ENCODE measurements around the gene KREMEN2. TPM values are rescaled to one million over a fixed set of nuclear protein-coding genes. Genes with fewer than 3 reads are reported as not detected.
A peak's percentile ranks its signal among the peaks of the same experiment; 100 is the strongest.
"Not testable (repeated sequence)": the region's sequence is repeated elsewhere in the genome, so short reads cannot be mapped to it uniquely, and the experiment has no call there.

KREMEN2 gene
- total RNA-seq, 3 donors from 2014 or later, result 0.22 to 1.7 (median 1.3) TPM

- Histone ChIP-seq H3K36me3 (ENCODE audit: low read depth) (no peaks in the 10 kb centered on the region), H3K4me3 (no peak overlapping the region), H3K4me1 (ENCODE audit: low read depth) (peaks cover 5% of the 10 kb centered on the region), H3K9me3 (no peaks in the 10 kb centered on the region)
- ATAC-seq (no peak), DNase-seq (peak in 1 of 3 donors; percentile 31)
- no peak for TF ChIP-seq CTCF (IDR thresholded peaks at IDR 0.05)
- intact Hi-C loops (cut with DNase I, micrococcal nuclease), result loop anchor here in 1 of 2 donors (10.0 kb wide), 1 partner anchor 54 kb away; no protein-coding TSS in a partner anchor
These were observed 35.3 kb upstream of the KREMEN2 start for GRCh38 chr16:2928796-2929195.

GRCh38 chr16:2929693-2930092, 34.4 kb upstream of the KREMEN2 start:
- no peak for TF ChIP-seq CTCF (IDR thresholded peaks at IDR 0.05)
- peaks cover 5% of the 10 kb centered on the region for H3K4me1 ChIP-seq (ENCODE audit: low read depth)
- H3K9me3 ChIP-seq, result no peaks in the 10 kb centered on the region
- DNase-seq (peak in 1 of 3 donors; percentile 35), ATAC-seq (no peak)
- peaks cover 3% of the 10 kb centered on the region for H3K36me3 ChIP-seq (ENCODE audit: low read depth)
- intact Hi-C loops (cut with DNase I, micrococcal nuclease), result loop anchor here in 1 of 2 donors (10.0 kb wide), 1 partner anchor 55 kb away; no protein-coding TSS in a partner anchor
- H3K4me3 ChIP-seq, result no peak overlapping the region

DNA sequence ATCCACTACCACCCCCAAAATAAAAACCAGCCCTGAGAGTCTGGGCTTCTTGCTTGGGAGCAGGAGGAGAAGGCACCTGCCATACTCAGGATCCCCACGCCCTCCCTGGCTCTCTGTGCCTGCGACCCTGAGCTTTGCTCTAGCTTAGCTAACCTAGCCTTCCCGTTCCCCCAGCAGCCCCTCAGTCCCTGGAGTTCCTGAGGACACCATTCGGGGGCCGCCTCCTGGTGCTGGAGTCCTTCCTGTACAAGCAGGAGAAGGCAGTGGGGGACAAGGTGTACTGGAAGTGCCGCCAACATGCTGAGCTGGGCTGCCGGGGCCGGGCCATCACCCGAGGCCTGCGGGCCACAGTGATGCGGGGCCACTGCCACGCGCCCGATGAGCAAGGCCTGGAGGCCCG, 33.8 kb upstream of the KREMEN2 start:
- Histone ChIP-seq H3K4me3 (no peak overlapping the region), H3K9me3 (no peaks in the 10 kb centered on the region), H3K4me1 (ENCODE audit: low read depth) (peaks cover 5% of the 10 kb centered on the region), H3K36me3 (ENCODE audit: low read depth) (peaks cover 3% of the 10 kb centered on the region)
- no peak for TF ChIP-seq CTCF (IDR thresholded peaks at IDR 0.05)
- no peak for ATAC-seq
- DNase-seq, result no peak
- intact Hi-C loops (cut with DNase I, micrococcal nuclease), result no loop called here

DNA sequence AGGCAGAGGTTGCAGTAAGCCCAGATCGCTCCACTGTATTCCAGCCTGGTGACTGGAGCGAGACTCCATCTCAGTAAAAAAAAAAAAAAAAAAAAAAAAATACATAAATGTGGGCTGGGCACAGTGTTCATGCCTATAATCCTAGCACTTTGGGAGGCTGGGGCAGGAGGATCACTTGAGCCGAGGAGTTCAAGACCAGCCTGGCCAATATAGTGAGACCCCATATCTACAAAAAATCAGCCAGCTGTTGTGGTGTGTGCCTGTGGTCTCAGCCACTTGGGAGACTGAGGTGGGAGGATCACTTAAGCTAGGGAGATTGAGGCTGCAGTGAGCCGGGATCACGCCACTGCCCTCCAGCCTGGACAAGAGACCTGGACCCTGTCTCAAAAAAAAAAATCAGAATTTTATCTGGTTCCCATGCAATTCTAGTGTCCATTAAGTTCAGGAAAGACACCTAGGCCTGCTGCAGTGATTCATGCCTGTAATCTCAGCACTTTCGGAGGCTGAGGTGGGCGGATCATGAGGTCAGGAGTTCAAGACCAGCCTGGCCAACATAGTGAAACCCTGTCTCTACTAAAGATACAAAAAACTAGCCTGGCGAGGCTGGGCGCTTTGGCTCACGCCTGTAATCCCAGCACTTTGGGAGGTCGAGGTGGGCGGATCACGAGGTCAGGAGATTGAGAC, 32.7 kb upstream of the KREMEN2 start:
- intact Hi-C loops (cut with DNase I, micrococcal nuclease); H3K9me3 ChIP-seq; H3K4me1 ChIP-seq (ENCODE audit: low read depth); H3K4me3 ChIP-seq; H3K36me3 ChIP-seq (ENCODE audit: low read depth); ATAC-seq; DNase-seq: not testable (repeated sequence)

DNA sequence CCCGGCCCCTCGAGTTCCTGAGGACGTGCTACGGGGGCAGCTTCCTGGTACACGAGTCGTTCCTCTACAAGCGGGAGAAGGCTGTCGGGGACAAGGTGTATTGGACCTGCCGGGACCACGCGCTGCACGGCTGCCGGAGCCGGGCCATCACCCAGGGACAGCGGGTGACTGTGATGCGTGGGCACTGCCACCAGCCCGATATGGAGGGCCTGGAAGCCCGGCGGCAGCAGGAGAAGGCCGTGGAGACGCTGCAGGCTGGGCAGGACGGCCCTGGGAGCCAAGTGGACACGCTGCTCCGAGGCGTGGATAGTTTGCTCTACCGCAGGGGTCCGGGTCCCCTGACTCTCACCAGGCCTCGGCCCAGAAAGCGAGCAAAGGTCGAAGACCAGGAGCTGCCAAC, 30.9 kb upstream of the KREMEN2 start:
- DNase-seq (no peak), ATAC-seq (no peak)
- Histone ChIP-seq H3K9me3 (no peaks in the 10 kb centered on the region), H3K4me3 (no peak overlapping the region), H3K36me3 (ENCODE audit: low read depth) (peaks cover 8% of the 10 kb centered on the region), H3K4me1 (ENCODE audit: low read depth) (no peaks in the 10 kb centered on the region)
- no peak for TF ChIP-seq CTCF (IDR thresholded peaks at IDR 0.05)
- intact Hi-C loops (cut with DNase I, micrococcal nuclease), result no loop called here

GRCh38 chr16:2933701-2934100, 30.4 kb upstream of the KREMEN2 start:
- ATAC-seq (no peak), DNase-seq (no peak)
- Histone ChIP-seq H3K4me3 (no peak overlapping the region), H3K9me3 (no peaks in the 10 kb centered on the region), H3K36me3 (ENCODE audit: low read depth) (peaks cover 8% of the 10 kb centered on the region), H3K4me1 (ENCODE audit: low read depth) (no peaks in the 10 kb centered on the region)
- TF ChIP-seq CTCF (IDR thresholded peaks at IDR 0.05), result no peak
- intact Hi-C loops (cut with DNase I, micrococcal nuclease), result no loop called here
